KBM-7 (cell line): ENCODE measurements around the gene NCMAP.

ENCODE experiments used
- DNase-seq: peaks from one replicate; pipeline ENCODE4 v3.0.0-alpha.2; 2015
- in situ Hi-C: fragments of 300-500 bp; cut with MboI; formaldehyde crosslinking; loops from 2 replicates; pipeline ENCODE4 v1.14.3; 2020; ENCODE audit warnings: low sequenced_read_pairs, low pct_unique_long_range_greater_than_20kb, mixed read lengths

The NCMAP gene

GRCh38 chr1:24605534-24606295, 49.8 kb downstream of the NCMAP start:
- in situ Hi-C loops, result loop anchor here (25.0 kb wide), 1 partner anchor 393 kb away; no protein-coding TSS in a partner anchor
- no peak for DNase-seq

- no peak for DNase-seq
- in situ Hi-C loops, result loop anchor here (25.0 kb wide), 1 partner anchor 394 kb away; no protein-coding TSS in a partner anchor
Measured at GRCh38 chr1:24606296-24606605, 50.4 kb downstream of the NCMAP start.

GRCh38 chr1:24606621-24607020, 50.7 kb downstream of the NCMAP start:
- DNase-seq, result no peak
- in situ Hi-C loops, result loop anchor here (25.0 kb wide), 1 partner anchor 394 kb away; no protein-coding TSS in a partner anchor

GRCh38 chr1:24609949-24610517, 54.1 kb downstream of the NCMAP start:
- in situ Hi-C loops, result loop anchor here (25.0 kb wide), 1 partner anchor 398 kb away; no protein-coding TSS in a partner anchor
- no peak for DNase-seq

GRCh38 chr1:24619376-24619775, 63.5 kb downstream of the NCMAP start:
- in situ Hi-C loops, result loop anchor here (25.0 kb wide), 1 partner anchor 407 kb away; no protein-coding TSS in a partner anchor
- no peak for DNase-seq

GRCh38 chr1:24620678-24621077, 64.8 kb downstream of the NCMAP start:
- DNase-seq, result no peak
- in situ Hi-C loops, result loop anchor here (25.0 kb wide), 1 partner anchor 408 kb away; no protein-coding TSS in a partner anchor

GRCh38 chr1:24621121-24621520, 65.2 kb downstream of the NCMAP start:
- in situ Hi-C loops, result loop anchor here (25.0 kb wide), 1 partner anchor 409 kb away; no protein-coding TSS in a partner anchor
- DNase-seq, result no peak

- DNase-seq, result no peak
- in situ Hi-C loops, result loop anchor here (25.0 kb wide), 1 partner anchor 410 kb away; no protein-coding TSS in a partner anchor
Measured at GRCh38 chr1:24622218-24622617, 66.3 kb downstream of the NCMAP start.

GRCh38 chr1:24632832-24633175, 76.9 kb downstream of the NCMAP start:
- DNase-seq, result no peak
- in situ Hi-C loops, result no loop called here

GRCh38 chr1:24635195-24635843, 79.4 kb downstream of the NCMAP start:
- in situ Hi-C loops, result no loop called here
- DNase-seq, result peak; percentile 61

GRCh38 chr1:24636661-24637357, 80.9 kb downstream of the NCMAP start:
- no peak for DNase-seq
- in situ Hi-C loops, result no loop called here

- in situ Hi-C loops, result no loop called here
- no peak for DNase-seq
Measured at GRCh38 chr1:24639094-24639493, 83.2 kb downstream of the NCMAP start.

- in situ Hi-C loops, result no loop called here
- DNase-seq, result no peak
Measured at GRCh38 chr1:24639881-24640280, 84.0 kb downstream of the NCMAP start.

GRCh38 chr1:24640288-24640687, 84.4 kb downstream of the NCMAP start:
- no peak for DNase-seq
- in situ Hi-C loops, result no loop called here

GRCh38 chr1:24641646-24642151, 85.8 kb downstream of the NCMAP start:
- in situ Hi-C loops, result no loop called here
- DNase-seq, result peak; percentile 58

- peak; percentile 100 for DNase-seq
- in situ Hi-C loops, result no loop called here
Measured at GRCh38 chr1:24642481-24643362, 86.8 kb downstream of the NCMAP start, which contains the start of gene SRRM1. Gene SRRM1, plus strand, starts transcription at chr1:24643302. Its CDS starts 25 bp downstream, at chr1:24643327.

- in situ Hi-C loops, result no loop called here
Measured at GRCh38 chr1:24643363-24644099, 87.6 kb downstream of the NCMAP start.

GRCh38 chr1:24644100-24644384, 88.2 kb downstream of the NCMAP start:
- in situ Hi-C loops, result no loop called here
- DNase-seq, result peak; percentile 28

More at GRCh38 chr1:24643363-24644099, 87.6 kb downstream of the NCMAP start:
- DNase-seq, result no peak
